Neural progenitor cell (in vitro differentiated cells): ENCODE data around the gene ABCA8.

ENCODE experiments used
- EZH2phosphoT487 ChIP-seq: fragments of 200-600 bp; sonication (generic); IDR thresholded peaks from 2 replicates; pipeline ENCODE4 v1.6.1; 2017; ENCODE audit warnings: antibody characterized with exemption
- TF ChIP-seq, protein P1 (sequence below): fragments of 200-600 bp; sonication (generic); IDR thresholded peaks from 2 replicates; pipeline ENCODE4 v1.5.1; 2017; ENCODE audit warnings: antibody characterized with exemption, mild to moderate bottlenecking

DNA sequence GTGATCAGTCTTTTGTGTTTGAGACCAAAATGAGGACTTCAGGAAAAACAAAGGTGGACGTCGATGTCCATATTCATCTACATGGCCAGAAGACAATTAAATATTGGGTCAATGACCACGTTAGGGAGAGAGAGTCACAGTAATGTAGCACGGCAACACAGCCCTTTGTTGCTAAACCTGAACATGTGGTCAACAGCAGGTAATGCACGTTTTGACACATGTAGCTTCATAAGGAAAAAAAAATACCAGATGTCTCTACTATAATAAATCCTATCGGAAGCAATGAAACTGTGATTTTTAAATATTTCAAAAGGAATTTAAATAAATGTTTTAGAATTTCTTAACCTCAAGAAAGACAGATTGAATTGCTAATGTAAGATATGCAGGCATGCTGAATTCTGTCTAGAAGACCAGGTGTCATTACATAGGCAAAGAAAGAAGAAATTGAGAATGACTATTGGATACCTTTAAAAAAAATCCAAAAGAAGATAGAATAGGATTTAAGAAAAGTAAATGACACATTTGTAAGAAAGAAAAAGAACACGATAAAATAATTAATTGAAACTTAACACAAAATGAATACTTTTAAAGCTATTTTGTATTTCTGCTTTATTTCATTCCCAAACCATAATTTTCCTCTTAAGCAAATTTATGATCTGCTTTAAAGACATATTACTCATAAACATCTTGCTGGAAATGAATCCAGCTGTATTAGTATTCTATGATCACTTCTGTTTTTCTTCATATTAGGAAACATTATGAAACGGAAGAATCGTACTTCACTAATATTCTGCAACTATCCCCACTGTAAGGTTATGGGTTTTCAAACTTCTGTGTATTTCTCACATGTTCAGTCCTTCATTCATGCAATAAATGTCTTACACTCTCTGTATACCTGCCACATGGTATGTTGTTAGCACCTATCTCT lies 30.1 kb downstream of the ABCA8 start:
- TF ChIP-seq, protein P1, sequence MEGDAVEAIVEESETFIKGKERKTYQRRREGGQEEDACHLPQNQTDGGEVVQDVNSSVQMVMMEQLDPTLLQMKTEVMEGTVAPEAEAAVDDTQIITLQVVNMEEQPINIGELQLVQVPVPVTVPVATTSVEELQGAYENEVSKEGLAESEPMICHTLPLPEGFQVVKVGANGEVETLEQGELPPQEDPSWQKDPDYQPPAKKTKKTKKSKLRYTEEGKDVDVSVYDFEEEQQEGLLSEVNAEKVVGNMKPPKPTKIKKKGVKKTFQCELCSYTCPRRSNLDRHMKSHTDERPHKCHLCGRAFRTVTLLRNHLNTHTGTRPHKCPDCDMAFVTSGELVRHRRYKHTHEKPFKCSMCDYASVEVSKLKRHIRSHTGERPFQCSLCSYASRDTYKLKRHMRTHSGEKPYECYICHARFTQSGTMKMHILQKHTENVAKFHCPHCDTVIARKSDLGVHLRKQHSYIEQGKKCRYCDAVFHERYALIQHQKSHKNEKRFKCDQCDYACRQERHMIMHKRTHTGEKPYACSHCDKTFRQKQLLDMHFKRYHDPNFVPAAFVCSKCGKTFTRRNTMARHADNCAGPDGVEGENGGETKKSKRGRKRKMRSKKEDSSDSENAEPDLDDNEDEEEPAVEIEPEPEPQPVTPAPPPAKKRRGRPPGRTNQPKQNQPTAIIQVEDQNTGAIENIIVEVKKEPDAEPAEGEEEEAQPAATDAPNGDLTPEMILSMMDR = no peak
- TF ChIP-seq EZH2phosphoT487 = no peak
